GM12878 (cell line): ENCODE measurements around the gene TXLNA. TPM values are rescaled to one million over a fixed set of nuclear protein-coding genes. Genes with fewer than 3 reads are reported as not detected.
A peak's percentile ranks its signal among the peaks of the same experiment; 100 is the strongest.

Source experiments
- BCL11A ChIP-seq: IDR thresholded peaks from 2 replicates; pipeline ENCODE4 v1.6.1; 2011; ENCODE audit warnings: low read depth, low read length
- CHD2 ChIP-seq: IDR thresholded peaks from 2 replicates; pipeline ENCODE4 v1.6.1; 2011; ENCODE audit warnings: low read depth, low read length, improper control_type of control experiment, borderline replicate concordance
- CHD4 ChIP-seq: fragments of 200-600 bp; sonication (generic); IDR thresholded peaks from 2 replicates; pipeline ENCODE4 v1.6.1; 2016; ENCODE audit warnings: mild to moderate bottlenecking
- EED ChIP-seq: sonication (generic); IDR thresholded peaks from 2 replicates; pipeline ENCODE4 v1.6.1; 2016; ENCODE audit warnings: antibody characterized with exemption, low read depth
- EGR1 ChIP-seq, 2 experiments: IDR thresholded peaks; 1 replicate in 1 of 2; 2 replicates in 1 of 2; pipeline ENCODE4 v1.6.1; 2011 to 2012; ENCODE audit warnings: low read depth in 2 of 2, low read length in 2 of 2, borderline replicate concordance in 1 of 2, mild to moderate bottlenecking in 1 of 2, moderate library complexity in 1 of 2
- EP300 ChIP-seq, 2 experiments: fragments of 150-350 bp in 1 of 2; IDR thresholded peaks; 2 replicates each; pipeline ENCODE4 v1.6.1; 2011 to 2012; ENCODE audit warnings: low read depth in 2 of 2, low read length in 2 of 2, borderline replicate concordance in 1 of 2, improper control_type of control experiment in 1 of 2, inconsistent platforms in 1 of 2; ENCODE audit not compliant: control insufficient read depth in 1 of 2
- EZH2 ChIP-seq: IDR thresholded peaks from 2 replicates; pipeline ENCODE4 v1.6.1; 2012; ENCODE audit warnings: low read depth, mild to moderate bottlenecking, control low read depth, inconsistent platforms, low read length, borderline replicate concordance; ENCODE audit not compliant: control insufficient read depth
- GABPA ChIP-seq: IDR thresholded peaks from 2 replicates; pipeline ENCODE4 v1.6.1; 2014; ENCODE audit warnings: antibody characterized with exemption, low read depth, mild to moderate bottlenecking, inconsistent platforms
- HDAC2 ChIP-seq: fragments of 200-600 bp; sonication (generic); IDR thresholded peaks from 2 replicates; pipeline ENCODE4 v1.6.1; 2017
- IKZF2 ChIP-seq, 2 experiments: fragments of 450-650 bp; IDR thresholded peaks; 2 replicates each; pipeline ENCODE4 v1.6.1; 2017; ENCODE audit warnings: mild to moderate bottlenecking in 2 of 2, moderate library complexity in 2 of 2
- MYB ChIP-seq: fragments of 150-350 bp; IDR thresholded peaks from 2 replicates; pipeline ENCODE4 v1.6.1; 2014; ENCODE audit warnings: mild to moderate bottlenecking, low read depth, low read length, borderline replicate concordance
- NRF1 ChIP-seq: conservative IDR thresholded peaks from 2 replicates; pipeline ENCODE4 v1.6.1; 2011; ENCODE audit warnings: mild to moderate bottlenecking, low read depth, low read length, improper control_type of control experiment
- PKNOX1 ChIP-seq: fragments of 450-650 bp; IDR thresholded peaks from 2 replicates; pipeline ENCODE4 v1.6.1; 2016; ENCODE audit warnings: mild to moderate bottlenecking
- PRDM15 ChIP-seq: fragments of 450-650 bp; formaldehyde crosslinking; IDR thresholded peaks from 2 replicates; pipeline ENCODE4 v1.4.0; 2020; ENCODE audit warnings: mild to moderate bottlenecking, moderate library complexity
- RAD21 ChIP-seq: IDR thresholded peaks from 2 replicates; pipeline ENCODE4 v1.6.1; 2011; ENCODE audit warnings: mild to moderate bottlenecking, low read depth, low read length, moderate library complexity; ENCODE audit not compliant: insufficient read depth
- RELA ChIP-seq: fragments of 450-650 bp; IDR thresholded peaks from 2 replicates; pipeline ENCODE4 v1.8.0; 2014; ENCODE audit warnings: borderline replicate concordance; ENCODE audit not compliant: partially characterized antibody
- RUNX3 ChIP-seq: IDR thresholded peaks from 2 replicates; pipeline ENCODE4 v1.6.1; 2012; ENCODE audit warnings: low read length, inconsistent platforms
- SRF ChIP-seq, 2 experiments: IDR thresholded peaks; 2 replicates each; pipeline ENCODE4 v1.6.1; 2011; ENCODE audit warnings: low read depth in 2 of 2, low read length in 2 of 2, mild to moderate bottlenecking in 1 of 2, moderate library complexity in 1 of 2
- TBL1XR1 ChIP-seq: IDR thresholded peaks from 2 replicates; pipeline ENCODE4 v1.6.1; 2012; ENCODE audit warnings: low read depth, low read length, improper control_type of control experiment
- TCF12 ChIP-seq: IDR thresholded peaks from 2 replicates; pipeline ENCODE4 v1.6.1; 2011; ENCODE audit warnings: low read depth, mild to moderate bottlenecking, low read length
- YY1 ChIP-seq: IDR thresholded peaks from 2 replicates; pipeline ENCODE4 v1.6.1; 2011; ENCODE audit warnings: low read depth, mild to moderate bottlenecking, low read length
- ZNF24 ChIP-seq: fragments of 450-650 bp; IDR thresholded peaks from 2 replicates; pipeline ENCODE4 v1.6.1; 2017; ENCODE audit warnings: antibody characterized with exemption, mild to moderate bottlenecking
- ZNF274 ChIP-seq: IDR thresholded peaks from one replicate; pipeline ENCODE4 v1.8.0; 2011; ENCODE audit not compliant: insufficient read length, insufficient read depth
- ZZZ3 ChIP-seq: IDR thresholded peaks from 2 replicates; pipeline ENCODE4 v1.6.1; 2011; ENCODE audit warnings: low read depth; ENCODE audit not compliant: control insufficient read depth, insufficient read length
- polyA plus RNA-seq, 11 experiments: library from polyadenylated mRNA; depleted of rRNA in 4 of 11; unstranded in 6 of 11; stranded (reverse) in 5 of 11; fragments of >200 nt; fragmentation: Nextera tagmentation in 4 of 11; fragmentation: Illumina TruSeq in 1 of 11; extraction: Ambion mirVana in 4 of 11; extraction: Trizol in 1 of 11; gene quantifications; 1 replicate in 1 of 11; 2 replicates in 10 of 11; pipeline versions ENCODE4 v1.2.1 to v1.2.3, GENCODE V29; 2011 to 2016; ENCODE audit warnings: inconsistent platforms in 2 of 11, missing spikeins in 2 of 11, low read depth in 1 of 11
- total RNA-seq, 4 experiments: library from RNA; depleted of rRNA in 3 of 4; stranded (reverse); fragments of >200 nt in 3 of 4; fragmentation: Illumina TruSeq in 1 of 4; extraction: Trizol in 1 of 4; gene quantifications; 2 replicates each; pipeline versions ENCODE4 v1.2.1 to v1.2.3, GENCODE V29; 2013 to 2021

Gene TXLNA
- total and polyA plus RNA-seq, 10 of the 15 experiments (the other 5 are each of a cell fraction or from before 2014, with no cell fraction given): 7.2 to 93.7 (median 47.9) TPM

DNA sequence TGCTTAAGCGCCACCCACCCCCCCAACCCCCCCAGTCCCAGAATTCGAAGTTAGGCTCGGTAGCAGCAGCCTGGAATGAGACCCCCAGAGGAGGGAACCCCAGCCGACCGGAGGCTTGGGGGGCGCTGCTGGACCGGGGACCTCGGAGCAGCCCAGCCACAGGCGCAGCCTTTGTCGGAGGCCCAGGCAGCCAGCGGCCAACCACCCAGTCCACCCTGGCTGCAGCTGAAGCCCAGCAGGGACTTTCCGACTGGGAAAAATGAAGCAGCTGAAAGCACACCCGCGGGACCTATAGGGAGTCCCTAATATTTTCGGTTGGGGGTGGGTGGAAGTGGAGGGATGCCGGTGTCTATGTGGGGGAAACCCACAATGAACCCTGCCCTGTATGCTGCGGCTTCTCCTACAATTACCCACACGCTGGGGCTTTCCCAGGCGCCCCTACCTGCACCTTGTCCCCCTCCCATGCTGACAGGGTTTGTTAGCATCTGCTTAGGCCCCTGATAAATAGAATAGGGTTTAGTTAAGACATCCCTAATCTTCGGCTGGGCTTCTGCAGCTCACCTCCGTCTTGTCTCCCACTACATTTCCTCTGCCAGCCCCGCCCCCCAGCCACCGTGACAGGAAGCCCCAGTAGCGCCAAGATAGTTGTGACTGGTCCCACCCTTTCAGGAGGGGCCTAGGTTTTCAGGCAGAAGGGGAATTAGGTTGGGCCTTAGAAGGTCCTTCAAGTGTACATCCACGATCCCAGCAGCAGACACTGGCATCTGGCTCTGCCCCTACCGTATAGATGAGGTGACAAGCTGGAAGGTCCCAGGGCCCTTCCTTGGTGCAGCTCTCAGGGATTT lies 21.8 kb downstream of the TXLNA start (continued):
- TF ChIP-seq EP300 (IDR thresholded peaks at IDR 0.05; ENCODE audit: borderline replicate concordance in 1 of 2, control insufficient read depth in 1 of 2, low read depth in 2 of 2, low read length in 2 of 2): peak; percentile 22 to 23; a peak in 1 of 4 replicates
- TF ChIP-seq MYB: no peak
- no peak for TF ChIP-seq BCL11A
- no peak; the same call in 1 of the 2 replicates for TF ChIP-seq PKNOX1
- peak; percentile 80 to 82 for TF ChIP-seq IKZF2 (IDR thresholded peaks at IDR 0.05)
- TF ChIP-seq RAD21: no peak; the same call in 1 of the 2 replicates
- TF ChIP-seq CHD2: peak; percentile 18; the same call in 1 of the 2 replicates
- no peak for TF ChIP-seq CHD4
- no peak for TF ChIP-seq ZNF274
- no peak for TF ChIP-seq ZZZ3
- no peak for TF ChIP-seq GABPA
- peak in 1 of 2 experiments; percentile 56; a peak in 1 of 3 replicates for TF ChIP-seq EGR1 (IDR thresholded peaks at IDR 0.05; ENCODE audit: borderline replicate concordance in 1 of 2, low read depth in 2 of 2, low read length in 2 of 2)
- TF ChIP-seq PRDM15: no peak
- TF ChIP-seq SRF (IDR thresholded peaks at IDR 0.05; ENCODE audit: low read depth in 2 of 2, low read length in 2 of 2): no peak
- TF ChIP-seq TCF12: peak; percentile 57; the same call in 1 of the 2 replicates
- peak; percentile 90 for TF ChIP-seq RUNX3
- peak; percentile 91 for TF ChIP-seq EED
- no peak for TF ChIP-seq NRF1
- TF ChIP-seq HDAC2: no peak
- TF ChIP-seq EZH2: no peak
- peak; percentile 94 for TF ChIP-seq RELA
- TF ChIP-seq YY1: peak; percentile 46; the same call in 1 of the 2 replicates
- TF ChIP-seq ZNF24: no peak
- TF ChIP-seq TBL1XR1: peak; percentile 58
